Large intestine (tissue), 12 donors: ENCODE measurements around the gene IFI27. TPM values are rescaled to one million over a fixed set of nuclear protein-coding genes. Genes with fewer than 3 reads are reported as not detected.
"Not testable (repeated sequence)": the region's sequence is repeated elsewhere in the genome, so short reads cannot be mapped to it uniquely, and the experiment has no call there.

Source experiments
- DNase-seq, 2 donors: peaks; one replicate each; pipeline versions ENCODE4 v3.0.0 to v3.0.0-alpha.2; 2013
- H3K27ac ChIP-seq: one replicate; pipeline ENCODE4 v1.5.1; 2013; ENCODE audit warnings: low read length
- H3K27me3 ChIP-seq: 2 replicates; pipeline ENCODE4 v1.6.1; 2013; ENCODE audit warnings: low read length; ENCODE audit not compliant: control insufficient read depth, insufficient read depth
- H3K36me3 ChIP-seq: 2 replicates; pipeline ENCODE4 v1.6.1; 2013; ENCODE audit warnings: low read length; ENCODE audit not compliant: control insufficient read depth, insufficient read depth
- H3K4me1 ChIP-seq: one replicate; pipeline ENCODE4 v1.6.1; 2013; ENCODE audit warnings: low read length; ENCODE audit not compliant: control insufficient read depth, insufficient read depth
- H3K4me3 ChIP-seq: one replicate; pipeline ENCODE4 v1.5.1; 2013; ENCODE audit warnings: low read length
- H3K9me3 ChIP-seq: one replicate; pipeline ENCODE4 v1.6.1; 2013; ENCODE audit warnings: mild to moderate bottlenecking, low read depth, low read length, moderate library complexity; ENCODE audit not compliant: control insufficient read depth
- WGBS: methylation state at CpG from one replicate; pipeline ENCODE4 v1.1.5; 2013; ENCODE audit warnings: low lambda C conversion rate; ENCODE audit not compliant: insufficient coverage; 5-methylcytosine and 5-hydroxymethylcytosine counted together
- long read RNA-seq, 11 donors: transcript quantifications; one replicate each; lab custom pipeline, GENCODE V29; 2026
- polyA plus RNA-seq: library from polyadenylated mRNA; unstranded; fragments of 120-200 nt; gene quantifications from one replicate; pipeline ENCODE4 v1.2.1, GENCODE V29; 2013

IFI27 gene
- 12.9 TPM for polyA plus RNA-seq
- long read RNA-seq, donor 1, partial matches to known transcripts: 0 of 5 reads
- long read RNA-seq, donor 1, other reads (novel, unspliced or antisense): 0 of 5 reads
- long read RNA-seq, donor 2, partial matches to known transcripts: 111 of 217 reads
- long read RNA-seq, donor 2, other reads (novel, unspliced or antisense): 100 of 217 reads
- long read RNA-seq, donor 3: 0 reads
- long read RNA-seq, donor 4, partial matches to known transcripts: 0 of 1 reads
- long read RNA-seq, donor 4, other reads (novel, unspliced or antisense): 0 of 1 reads
- long read RNA-seq, donor 5, partial matches to known transcripts: 0 of 4 reads
- long read RNA-seq, donor 5, other reads (novel, unspliced or antisense): 0 of 4 reads
- long read RNA-seq, donor 6, partial matches to known transcripts: 0 of 4 reads
- long read RNA-seq, donor 6, other reads (novel, unspliced or antisense): 0 of 4 reads
- long read RNA-seq, donor 7, partial matches to known transcripts: 0 of 4 reads
- long read RNA-seq, donor 7, other reads (novel, unspliced or antisense): 0 of 4 reads
- long read RNA-seq, donor 8, transcript IFI27-212 (4 exons, 505 nt): major isoform, 5 of 18 reads
- long read RNA-seq, donor 8, transcript IFI27-215 (5 exons, 644 nt): major isoform, 5 of 18 reads
- long read RNA-seq, donor 8, transcript IFI27-211 (5 exons, 364 nt): major isoform, 5 of 18 reads
- long read RNA-seq, donor 8, partial matches to known transcripts: 0 of 18 reads
- long read RNA-seq, donor 8, other reads (novel, unspliced or antisense): 0 of 18 reads
- long read RNA-seq, donor 9, partial matches to known transcripts: 0 of 3 reads
- long read RNA-seq, donor 9, other reads (novel, unspliced or antisense): 0 of 3 reads
- long read RNA-seq, donor 10, partial matches to known transcripts: 47 of 145 reads
- long read RNA-seq, donor 10, other reads (novel, unspliced or antisense): 93 of 145 reads
- long read RNA-seq, donor 11, partial matches to known transcripts: 0 of 4 reads
- long read RNA-seq, donor 11, other reads (novel, unspliced or antisense): 0 of 4 reads

GRCh38 chr14:94110552-94111181 lies at the start of gene IFI27:
IFI27 (plus strand) TSS chr14:94110736.
- Histone ChIP-seq H3K4me1 (peaks cover 6% of the 10 kb centered on the region), H3K9me3 (no peaks in the 10 kb centered on the region), H3K27ac (no peak within 1 kb of the TSS), H3K36me3 (no peaks in the 10 kb centered on the region), H3K4me3 (no peak within 1 kb of the TSS), H3K27me3 (no peaks in the 10 kb centered on the region)
- WGBS: 50% methylated on average over 1 of the region's 14 CpGs
- DNase-seq: peak in 1 of 2 donors; percentile 44

- peaks cover 11% of the 10 kb centered on the region for H3K4me1 ChIP-seq
- H3K36me3 ChIP-seq: peaks cover 50% of the 10 kb centered on the region
- no peaks in the 10 kb centered on the region for H3K9me3 ChIP-seq
- H3K27me3 ChIP-seq: no peaks in the 10 kb centered on the region
- no peak overlapping the region for H3K27ac ChIP-seq
- DNase-seq: no peak
- H3K4me3 ChIP-seq: no peak overlapping the region
- 40% methylated on average over 1 of the region's 9 CpGs for WGBS
Measured at GRCh38 chr14:94062344-94062940, 48.1 kb upstream of the IFI27 start.

GRCh38 chr14:94066089-94066676 lies 44.4 kb upstream of the IFI27 start:
- peaks cover 14% of the 10 kb centered on the region for H3K36me3 ChIP-seq
- no CpG with 5 or more reads among the region's 8 CpGs for WGBS

GRCh38 chr14:94072076-94072475 lies 38.5 kb upstream of the IFI27 start:
- not testable (repeated sequence) for DNase-seq, H3K27me3 ChIP-seq, H3K4me1 ChIP-seq, H3K4me3 ChIP-seq, H3K9me3 ChIP-seq, H3K36me3 ChIP-seq, H3K27ac ChIP-seq
- WGBS: 100% methylated on average over 1 of the region's 3 CpGs

More at GRCh38 chr14:94066089-94066676, 44.4 kb upstream of the IFI27 start:
- Histone ChIP-seq H3K4me1 (peaks cover 6% of the 10 kb centered on the region), H3K27me3 (no peaks in the 10 kb centered on the region), H3K27ac (no peak overlapping the region), H3K4me3 (no peak overlapping the region), H3K9me3 (no peaks in the 10 kb centered on the region)
- peak in 1 of 2 donors; percentile 74 for DNase-seq

GRCh38 chr14:94074534-94074933 lies 36.0 kb upstream of the IFI27 start:
- no peak overlapping the region for H3K27ac ChIP-seq
- no peaks in the 10 kb centered on the region for H3K27me3 ChIP-seq
- peaks cover 3% of the 10 kb centered on the region for H3K9me3 ChIP-seq
- peaks cover 15% of the 10 kb centered on the region for H3K4me1 ChIP-seq
- peaks cover 21% of the 10 kb centered on the region for H3K36me3 ChIP-seq
- H3K4me3 ChIP-seq: no peak overlapping the region
- WGBS: 100% methylated on average over 2 of the region's 3 CpGs
- no peak for DNase-seq

GRCh38 chr14:94075008-94075407 lies 35.5 kb upstream of the IFI27 start:
- WGBS: 100% methylated on average over 2 of the region's 2 CpGs
- no peak overlapping the region for H3K27ac ChIP-seq
- H3K4me1 ChIP-seq: peaks cover 18% of the 10 kb centered on the region
- H3K9me3 ChIP-seq: peaks cover 3% of the 10 kb centered on the region
- H3K27me3 ChIP-seq: no peaks in the 10 kb centered on the region
- H3K36me3 ChIP-seq: peaks cover 21% of the 10 kb centered on the region
- H3K4me3 ChIP-seq: no peak overlapping the region
- DNase-seq: no peak

GRCh38 chr14:94077111-94077821 lies 33.3 kb upstream of the IFI27 start:
- H3K4me1 ChIP-seq: peaks cover 18% of the 10 kb centered on the region

GRCh38 chr14:94077823-94078222 lies 32.7 kb upstream of the IFI27 start:
- H3K9me3 ChIP-seq: no peaks in the 10 kb centered on the region
- DNase-seq: no peak
- H3K27ac ChIP-seq: no peak overlapping the region
- H3K4me1 ChIP-seq: peaks cover 18% of the 10 kb centered on the region
- H3K27me3 ChIP-seq: no peaks in the 10 kb centered on the region
- H3K4me3 ChIP-seq: no peak overlapping the region
- WGBS: 100% methylated on average over 2 of the region's 5 CpGs
- H3K36me3 ChIP-seq: peaks cover 21% of the 10 kb centered on the region

More at GRCh38 chr14:94077111-94077821, 33.3 kb upstream of the IFI27 start:
- Histone ChIP-seq H3K36me3 (peaks cover 21% of the 10 kb centered on the region), H3K9me3 (peaks cover 3% of the 10 kb centered on the region), H3K27ac (no peak overlapping the region), H3K4me3 (no peak overlapping the region), H3K27me3 (no peaks in the 10 kb centered on the region)
- DNase-seq: no peak
- 90% methylated on average over 2 of the region's 7 CpGs for whole genome bisulfite sequencing
